Fibroblast of skin of right quadriceps (primary cell): Measurements from ENCODE around the gene KCNT1.

ENCODE experiments used
- DNase-seq: peaks from one replicate; pipeline ENCODE4 v3.0.0-alpha.2; 2013

The KCNT1 gene

DNA sequence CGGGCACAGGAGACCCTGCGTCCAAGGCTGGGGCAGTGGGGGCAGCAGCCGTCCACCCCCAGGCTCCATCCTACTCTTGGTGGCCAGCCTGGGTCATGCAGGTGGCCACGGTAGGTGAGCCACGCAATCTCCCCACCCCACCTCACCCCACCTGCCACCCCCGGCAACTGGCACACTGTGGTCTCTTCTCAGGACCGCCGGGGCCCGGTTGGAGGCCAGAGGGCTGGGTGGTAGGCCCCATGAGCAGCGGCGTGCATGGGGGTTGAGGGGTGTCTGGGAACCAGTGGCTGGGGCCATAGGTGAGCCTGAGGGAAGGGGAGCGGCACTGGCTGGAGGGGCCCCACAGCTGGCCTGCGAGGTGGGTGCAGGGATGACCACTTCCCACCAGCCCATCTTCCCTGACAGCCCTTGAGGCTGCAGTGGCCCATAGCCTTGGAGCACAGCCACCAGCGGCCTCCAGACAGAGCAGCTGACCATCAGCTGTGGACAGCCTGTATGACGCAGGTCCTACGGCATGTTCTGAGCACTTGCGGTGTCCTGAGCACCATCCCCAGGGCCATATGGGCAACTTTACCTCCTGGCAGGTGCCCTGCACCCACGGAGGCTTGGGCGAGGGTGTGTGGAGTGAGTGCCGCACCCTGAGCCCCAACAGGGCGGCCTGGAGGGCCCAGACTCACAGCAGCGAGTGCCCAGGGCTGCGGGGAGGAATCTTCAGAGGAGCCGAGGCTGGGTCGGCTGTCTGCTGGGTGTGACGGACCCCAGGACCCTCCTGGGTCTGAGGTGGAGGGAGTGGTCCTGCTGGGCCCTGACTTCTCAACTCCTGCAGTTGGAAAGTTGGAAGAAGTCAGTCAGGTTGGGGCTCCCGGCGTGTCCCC is 47.4 kb downstream of the KCNT1 start:
- DNase-seq: no peak

GRCh38 chr9:135750786-135751185 is 48.8 kb downstream of the KCNT1 start:
- no peak for DNase-seq

DNA sequence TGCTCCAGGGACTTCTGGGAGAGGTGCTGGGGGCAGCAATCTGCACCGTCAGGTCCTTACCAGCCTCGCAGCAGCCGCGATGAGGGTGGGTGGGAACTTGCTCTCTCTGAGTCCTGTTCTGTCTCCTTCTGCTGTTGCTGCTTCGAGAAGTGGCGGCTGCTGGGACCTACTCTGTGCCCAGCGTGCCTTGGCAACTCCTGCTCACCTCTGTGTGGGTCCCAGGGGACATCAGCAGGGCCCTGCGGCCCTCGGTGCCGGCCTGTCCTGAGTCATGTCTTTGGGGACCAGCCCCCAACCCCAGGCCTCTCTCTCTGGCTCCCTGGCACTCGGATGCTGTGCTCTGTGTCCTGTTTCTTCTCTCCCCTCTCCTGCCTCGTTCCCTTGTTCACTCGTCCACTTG is 49.5 kb downstream of the KCNT1 start:
- DNase-seq: no peak

DNA sequence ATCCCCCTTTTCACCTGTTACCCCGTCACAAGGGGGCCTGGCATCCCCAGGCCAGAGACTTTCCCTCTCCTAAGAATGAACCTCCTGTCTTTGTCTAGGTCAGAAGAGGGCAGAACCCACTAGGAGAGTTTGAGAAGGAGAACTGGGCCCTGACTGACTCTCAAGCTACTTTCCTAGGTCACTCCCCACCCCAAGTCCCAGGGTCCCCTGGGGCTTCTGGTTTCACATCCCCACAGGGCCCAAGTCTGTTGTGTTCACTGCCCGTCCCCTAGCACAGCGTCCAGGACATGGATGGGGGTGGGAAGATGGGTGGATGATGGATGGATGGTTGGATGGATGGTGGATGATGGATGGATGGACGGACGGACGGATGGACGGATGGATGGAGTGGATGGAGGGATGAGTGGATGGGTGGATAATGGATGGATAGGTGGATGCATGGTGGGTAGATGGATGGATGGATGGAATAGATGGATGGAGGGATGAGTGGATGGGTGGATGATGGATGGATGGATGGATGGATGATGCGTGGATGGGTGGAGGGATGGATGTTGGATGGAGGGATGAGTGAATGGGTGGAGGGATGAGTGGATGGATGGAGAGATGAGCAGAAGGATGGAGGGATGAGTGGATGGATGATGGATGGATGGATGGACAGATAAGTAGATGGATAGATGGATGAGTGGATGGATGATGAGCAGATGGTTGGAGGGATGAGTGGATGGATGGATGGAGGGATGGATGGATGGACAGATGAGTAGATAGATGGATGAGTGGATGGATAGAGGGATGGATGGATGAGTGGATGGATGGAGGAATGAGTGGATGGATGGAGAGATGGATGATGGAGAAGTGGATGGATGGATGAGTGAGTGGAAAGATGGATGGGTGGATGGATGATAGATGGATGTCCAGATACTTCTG is 50.6 kb downstream of the KCNT1 start:
- no peak for DNase-seq

DNA sequence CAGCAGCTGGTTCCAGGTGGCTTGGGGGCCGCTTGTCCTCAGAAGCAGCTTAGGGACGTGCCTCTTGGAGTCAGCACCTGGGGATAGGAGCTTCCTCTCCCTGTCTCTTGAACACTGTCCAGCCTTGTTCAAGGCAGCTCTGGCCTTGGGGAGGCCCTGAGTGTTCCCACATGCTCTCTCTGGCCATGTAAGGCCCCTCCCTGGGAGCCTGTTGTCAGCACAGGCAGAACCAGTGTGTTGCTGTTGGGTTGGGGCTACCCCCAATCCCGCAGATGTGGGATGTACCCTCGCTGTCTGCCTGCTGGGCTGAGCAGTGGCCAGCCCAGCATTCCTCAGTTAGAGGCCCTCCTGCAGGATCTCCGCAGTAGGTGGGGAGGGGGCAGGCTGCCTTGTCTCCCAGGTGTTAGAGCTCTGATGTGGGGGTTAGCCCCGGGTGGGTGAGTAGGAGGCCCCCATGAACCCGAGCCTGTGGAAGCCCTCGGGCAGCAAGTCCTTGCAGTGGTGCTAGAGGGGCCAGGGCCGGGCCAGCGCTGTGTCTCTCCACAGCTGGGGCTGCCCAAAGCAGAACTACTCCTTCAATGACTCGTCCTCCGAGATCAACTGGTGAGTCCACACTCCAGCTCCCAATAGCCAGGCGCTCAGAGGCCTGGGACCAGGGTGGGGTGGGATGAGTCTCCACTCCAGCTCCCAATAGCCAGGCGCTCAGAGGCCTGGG is 51.6 kb downstream of the KCNT1 start:
- no peak for DNase-seq

DNA sequence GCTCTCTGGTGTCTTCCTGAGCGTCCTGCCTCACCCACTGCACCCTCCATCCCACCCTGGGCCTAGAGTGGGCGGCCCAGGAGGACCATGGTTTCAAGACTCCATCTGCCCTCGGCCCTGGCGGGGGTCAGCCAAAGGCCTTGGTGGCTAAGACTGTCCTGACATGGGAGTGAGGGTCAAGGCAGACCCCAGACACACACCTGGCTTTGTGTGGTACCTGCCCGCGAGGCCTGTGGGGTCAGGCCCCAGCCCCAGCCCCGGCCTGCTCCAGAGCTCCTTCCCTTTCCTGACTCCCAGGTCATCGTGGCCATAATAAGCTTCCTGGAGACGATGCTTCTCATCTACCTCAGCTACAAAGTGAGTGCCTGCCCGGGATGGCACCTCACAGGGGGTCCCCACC is 54.6 kb downstream of the KCNT1 start:
- no peak for DNase-seq

- no peak for DNase-seq
Measured at GRCh38 chr9:135757356-135757755, 55.4 kb downstream of the KCNT1 start.

GRCh38 chr9:135758056-135758455 is 56.1 kb downstream of the KCNT1 start:
- DNase-seq: no peak

DNA sequence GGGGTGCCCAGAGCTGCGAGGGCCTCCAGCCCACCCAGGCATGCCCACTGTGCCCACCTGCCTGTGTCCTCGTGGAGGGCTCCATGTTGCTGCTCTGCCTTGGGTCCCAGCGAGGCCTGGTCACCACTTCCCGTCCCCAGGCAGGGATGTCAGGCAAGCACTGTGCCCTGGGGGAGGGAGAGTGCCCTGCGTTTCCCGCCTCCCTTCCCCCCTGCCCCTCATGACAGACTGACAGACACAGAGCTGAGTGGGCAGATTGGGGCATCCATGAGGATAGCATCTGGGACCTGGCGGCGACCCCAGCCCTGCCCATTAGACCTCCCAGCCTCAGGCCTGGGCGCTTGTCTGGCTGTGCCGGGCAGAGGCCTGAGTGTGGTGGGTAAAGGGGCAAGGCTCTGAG is 56.9 kb downstream of the KCNT1 start:
- DNase-seq: no peak

- DNase-seq: no peak
Measured at GRCh38 chr9:135759676-135760300, 57.8 kb downstream of the KCNT1 start.

GRCh38 chr9:135760465-135760864 is 58.5 kb downstream of the KCNT1 start:
- DNase-seq: no peak

DNA sequence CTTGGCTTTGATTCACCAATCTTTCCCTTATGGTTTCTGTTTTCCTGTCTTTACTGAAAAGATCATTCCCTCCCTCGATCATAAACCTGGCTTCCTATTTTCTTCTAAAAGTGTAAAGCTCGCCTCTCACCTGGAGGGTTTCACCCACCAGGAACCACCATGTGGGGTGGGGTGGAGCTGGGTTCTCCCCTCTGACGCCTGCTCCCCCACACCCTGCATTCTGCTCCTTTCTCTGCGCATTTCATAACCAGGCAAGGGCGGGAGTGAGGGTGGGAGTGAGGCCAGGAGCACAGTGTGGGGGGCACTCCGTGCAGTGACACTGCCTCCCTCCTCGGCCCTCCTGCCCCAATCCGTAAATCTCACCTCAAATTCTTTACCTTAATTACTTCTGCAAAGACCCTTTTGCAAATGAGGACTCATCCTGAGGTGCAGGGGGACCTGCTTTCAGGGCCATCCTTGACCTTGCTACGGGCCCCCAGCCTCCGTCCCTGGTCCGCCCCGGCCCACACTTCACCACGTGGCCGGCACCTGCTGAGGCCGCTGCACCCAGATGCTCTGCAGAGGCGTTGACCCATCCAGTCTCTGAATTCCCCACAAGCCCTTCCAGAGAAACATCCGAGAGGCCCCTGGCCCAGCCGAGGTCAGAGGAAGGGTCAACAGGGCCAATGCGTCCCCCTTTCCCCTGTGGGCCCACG is 59.3 kb downstream of the KCNT1 start:
- no peak for DNase-seq

DNA sequence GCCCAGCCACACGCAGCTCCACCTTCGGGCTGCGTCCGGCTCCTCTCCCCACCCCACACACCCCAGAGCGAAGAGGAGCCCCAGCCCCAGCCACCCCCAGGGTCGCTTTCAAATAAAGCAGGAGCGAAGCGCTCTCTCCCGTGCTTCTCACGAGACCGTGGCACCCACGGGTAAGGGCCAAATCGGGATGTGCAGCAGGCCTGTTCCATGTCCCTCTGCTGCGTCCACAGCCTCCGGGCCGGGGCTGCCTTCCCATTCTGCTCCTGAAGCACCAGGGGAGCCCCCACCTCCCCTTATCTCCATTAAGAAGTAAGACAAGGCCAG is 59.8 kb downstream of the KCNT1 start:
- no peak for DNase-seq

- no peak for DNase-seq
Measured at GRCh38 chr9:135762921-135763320, 60.9 kb downstream of the KCNT1 start.

DNA sequence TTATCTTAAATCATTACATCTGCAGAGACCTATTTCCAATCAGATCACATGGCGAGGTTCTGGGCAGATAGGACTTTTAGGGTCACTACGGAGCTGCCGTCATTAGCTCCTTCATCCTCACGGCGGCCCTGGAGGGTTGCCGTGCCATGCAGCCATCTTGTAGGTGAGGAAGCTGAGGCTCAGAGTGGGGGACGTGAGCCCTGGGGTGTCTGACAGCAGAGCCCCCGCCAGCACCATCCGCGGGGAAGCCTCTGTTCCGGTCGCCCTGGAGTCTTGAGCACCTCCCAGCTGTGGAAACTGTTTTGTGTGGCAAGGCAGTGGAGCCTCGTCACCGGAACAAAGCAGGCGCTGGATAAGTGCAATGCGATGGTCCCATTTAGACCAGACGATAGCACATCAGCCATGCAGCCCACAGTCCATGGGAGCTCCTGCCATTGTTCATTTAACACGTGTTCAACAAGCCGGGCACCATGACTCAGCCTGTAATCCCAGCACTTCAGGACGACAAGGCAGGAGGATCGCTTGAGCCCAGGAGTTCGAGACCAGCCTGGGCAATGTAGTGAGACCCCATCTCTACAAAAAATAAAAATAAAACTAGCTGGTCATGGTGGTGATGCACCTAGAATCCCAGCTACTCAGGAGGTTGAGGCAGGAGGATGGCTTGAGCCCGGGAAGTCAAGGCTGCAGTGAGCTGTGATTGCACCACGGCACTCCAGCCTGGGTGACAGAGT is 61.9 kb downstream of the KCNT1 start:
- DNase-seq: no peak

DNA sequence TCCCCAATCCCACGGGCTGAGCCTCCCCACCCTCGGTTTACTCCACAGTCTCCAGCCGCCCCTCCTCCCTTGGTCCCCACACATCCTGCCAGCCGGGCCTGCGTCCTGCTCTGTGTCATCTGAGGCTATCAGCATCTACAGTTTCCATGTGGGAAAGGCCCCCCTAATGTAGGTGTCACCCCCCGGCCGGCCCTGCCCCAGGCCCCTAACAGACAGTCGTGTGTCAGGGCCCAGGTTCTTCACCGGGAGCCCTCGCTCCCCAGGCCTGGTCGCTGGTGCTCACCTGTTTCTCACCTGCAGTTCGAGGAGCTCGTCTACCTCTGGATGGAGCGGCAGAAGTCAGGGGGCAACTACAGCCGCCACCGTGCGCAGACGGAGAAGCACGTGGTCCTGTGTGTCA is 62.7 kb downstream of the KCNT1 start:
- no peak for DNase-seq

GRCh38 chr9:135765416-135765815 is 63.4 kb downstream of the KCNT1 start:
- no peak for DNase-seq

GRCh38 chr9:135766251-135766650 is 64.3 kb downstream of the KCNT1 start:
- peak; percentile 15 for DNase-seq

- no peak for DNase-seq
Measured at GRCh38 chr9:135766707-135767106, 64.7 kb downstream of the KCNT1 start.

GRCh38 chr9:135768516-135769218 is 66.7 kb downstream of the KCNT1 start:
- DNase-seq: no peak
